H1 (cell line): ENCODE data around the gene PDCD6IP. TPM values are rescaled to one million over a fixed set of nuclear protein-coding genes. Genes with fewer than 3 reads are reported as not detected.

Experiments used
- CTCF ChIA-PET: fragments of 300-600 bp; sonication (Branson Sonifier 250); formaldehyde crosslinking; loops from one replicate; lab custom pipeline; 2021; ENCODE audit not compliant: partially characterized antibody; lab: Charles Lee
- POLR2A ChIA-PET: fragments of 300-600 bp; sonication (Branson Sonifier 250); formaldehyde crosslinking; loops from one replicate; lab custom pipeline; 2021; ENCODE audit warnings: inconsistent platforms; ENCODE audit not compliant: partially characterized antibody; lab: Charles Lee
- DNase-seq, 2 experiments: peaks; one replicate each; pipeline versions ENCODE4 v3.0.0 to v3.0.0-alpha.2; 2010 to 2022; ENCODE audit warnings: low spot score in 2 of 2, low read depth in 1 of 2, mixed read lengths in 1 of 2
- FAIRE-seq: peaks from 2 replicates; lab custom pipeline; 2011; peaks lifted over from hg19 to GRCh38; lab: Jason Lieb, UNC
- H2AFZ ChIP-seq: 2 replicates; pipeline ENCODE4 v1.8.1; 2012; ENCODE audit warnings: low read length, inconsistent platforms
- H2AK5ac ChIP-seq: 2 replicates; pipeline ENCODE4 v1.6.1; 2013; ENCODE audit warnings: low read depth, low read length
- H2BK120ac ChIP-seq: replicated peaks from 2 replicates; pipeline ENCODE3; 2013; ENCODE audit warnings: low read depth, low read length, inconsistent platforms
- H2BK12ac ChIP-seq: 2 replicates; pipeline ENCODE4 v1.6.1; 2013; ENCODE audit warnings: low read depth, low read length
- H2BK15ac ChIP-seq: 2 replicates; pipeline ENCODE4 v1.6.1; 2013; ENCODE audit warnings: low read length
- H2BK20ac ChIP-seq: 2 replicates; pipeline ENCODE4 v1.6.1; 2013; ENCODE audit warnings: low read length
- H2BK5ac ChIP-seq: 2 replicates; pipeline ENCODE4 v1.6.1; 2013; ENCODE audit warnings: low read depth, low read length
- H3K14ac ChIP-seq: 2 replicates; pipeline ENCODE4 v1.6.1; 2013; ENCODE audit warnings: inconsistent platforms; ENCODE audit not compliant: insufficient read length
- H3K18ac ChIP-seq: 2 replicates; pipeline ENCODE4 v1.6.1; 2013; ENCODE audit warnings: low read length; ENCODE audit errors: extremely low read depth
- H3K23ac ChIP-seq: 2 replicates; pipeline ENCODE4 v1.6.1; 2013; ENCODE audit warnings: inconsistent platforms; ENCODE audit not compliant: insufficient read length
- H3K23me2 ChIP-seq: 2 replicates; pipeline ENCODE4 v1.6.1; 2013; ENCODE audit warnings: low read depth, low read length
- H3K27ac ChIP-seq: 2 replicates; pipeline ENCODE4 v1.6.1; 2011; ENCODE audit warnings: low read depth, low read length, inconsistent platforms
- H3K27me3 ChIP-seq, 4 experiments: replicated peaks in 1 of 4; 1 replicate in 1 of 4; 2 replicates in 3 of 4; pipeline versions ENCODE4 v1.6.1 to v1.8.1; 2011 to 2013; ENCODE audit warnings: low read length in 3 of 4, mild to moderate bottlenecking in 3 of 4, inconsistent platforms in 2 of 4, mixed read lengths in 2 of 4, moderate library complexity in 1 of 4; ENCODE audit not compliant: control insufficient read depth in 3 of 4, insufficient read depth in 3 of 4; ENCODE audit errors: extremely low read depth in 1 of 4
- H3K36me3 ChIP-seq, 4 experiments: 2 replicates each; pipeline versions ENCODE4 v1.6.1 to v1.8.1; 2011 to 2013; ENCODE audit warnings: mild to moderate bottlenecking in 4 of 4, low read length in 3 of 4, moderate library complexity in 2 of 4, control low read depth in 1 of 4, inconsistent platforms in 1 of 4; ENCODE audit not compliant: insufficient read depth in 4 of 4, control insufficient read depth in 2 of 4
- H3K4ac ChIP-seq: replicated peaks from 2 replicates; pipeline ENCODE3; 2013; ENCODE audit warnings: low read length, low read depth, mixed read lengths, inconsistent platforms; ENCODE audit not compliant: insufficient read length
- H3K4me1 ChIP-seq, 4 experiments: replicated peaks in 1 of 4; 1 replicate in 1 of 4; 2 replicates in 3 of 4; pipeline versions ENCODE4 v1.6.1 to v1.8.1; 2011 to 2013; ENCODE audit warnings: low read length in 3 of 4, inconsistent platforms in 2 of 4, mixed read lengths in 1 of 4; ENCODE audit not compliant: insufficient read depth in 4 of 4, control insufficient read depth in 3 of 4
- H3K4me2 ChIP-seq, 2 experiments: 2 replicates each; pipeline versions ENCODE4 v1.6.1 to v1.8.1; 2011 to 2013; ENCODE audit warnings: low read depth in 2 of 2, low read length in 2 of 2, control low read depth in 1 of 2, inconsistent platforms in 1 of 2, mild to moderate bottlenecking in 1 of 2; ENCODE audit not compliant: insufficient read depth in 1 of 2
- H3K4me3 ChIP-seq, 4 experiments: fragments of 200-600, 300-600 bp in 1 of 4; sonication (generic), shearing (Covaris generic), sonication (Bioruptor Twin) in 1 of 4; 2 replicates each; pipeline versions ENCODE4 v1.5.1 to v1.8.1; 2011 to 2016; ENCODE audit warnings: low read length in 4 of 4, low read depth in 3 of 4, control low read depth in 2 of 4, inconsistent platforms in 2 of 4, mild to moderate bottlenecking in 2 of 4, mixed read lengths in 1 of 4, moderate library complexity in 1 of 4; ENCODE audit not compliant: insufficient read depth in 2 of 4; ENCODE audit errors: extremely low read depth in 1 of 4
- H3K56ac ChIP-seq: replicated peaks from 2 replicates; pipeline ENCODE3; 2013; ENCODE audit warnings: low read depth, mild to moderate bottlenecking, mixed read lengths, low read length, inconsistent platforms; ENCODE audit not compliant: insufficient read length
- H3K79me1 ChIP-seq: 2 replicates; pipeline ENCODE4 v1.6.1; 2013; ENCODE audit warnings: low read depth, low read length, control low read depth
- H3K79me2 ChIP-seq, 2 experiments: 2 replicates each; pipeline versions ENCODE4 v1.6.1 to v1.8.1; 2012 to 2013; ENCODE audit warnings: low read length in 2 of 2, mild to moderate bottlenecking in 2 of 2, inconsistent platforms in 1 of 2; ENCODE audit not compliant: insufficient read depth in 2 of 2, control insufficient read depth in 1 of 2
- H3K9ac ChIP-seq, 4 experiments: replicated peaks in 1 of 4; 1 replicate in 1 of 4; 2 replicates in 3 of 4; pipeline versions ENCODE4 v1.6.1 to v1.8.1; 2011 to 2013; ENCODE audit warnings: low read depth in 3 of 4, low read length in 3 of 4, control low read depth in 2 of 4, mild to moderate bottlenecking in 2 of 4, moderate library complexity in 2 of 4, inconsistent platforms in 1 of 4; ENCODE audit errors: extremely low read depth in 1 of 4
- H3K9me3 ChIP-seq, 2 experiments: 2 replicates each; pipeline versions ENCODE4 v1.6.1 to v1.8.1; 2012 to 2013; ENCODE audit warnings: mild to moderate bottlenecking in 2 of 2, moderate library complexity in 2 of 2, control low read depth in 1 of 2, inconsistent platforms in 1 of 2, low read depth in 1 of 2, low read length in 1 of 2, mixed read lengths in 1 of 2; ENCODE audit not compliant: insufficient read depth in 2 of 2
- H4K20me1 ChIP-seq, 2 experiments: replicated peaks in 1 of 2; 2 replicates each; pipeline versions ENCODE3 to v1.8.1; 2011 to 2013; ENCODE audit warnings: inconsistent platforms in 2 of 2, low read length in 2 of 2, mild to moderate bottlenecking in 1 of 2; ENCODE audit not compliant: insufficient read depth in 2 of 2, control insufficient read depth in 1 of 2
- H4K5ac ChIP-seq: 2 replicates; pipeline ENCODE4 v1.6.1; 2013; ENCODE audit warnings: low read length, low read depth, mixed read lengths, inconsistent platforms; ENCODE audit not compliant: insufficient read length
- H4K8ac ChIP-seq: 2 replicates; pipeline ENCODE4 v1.8.0; 2013; ENCODE audit warnings: mild to moderate bottlenecking, moderate library complexity, low read length, inconsistent platforms; ENCODE audit not compliant: insufficient read depth; ENCODE audit errors: extremely low read depth
- H4K91ac ChIP-seq: replicated peaks from 2 replicates; pipeline ENCODE3; 2013; ENCODE audit warnings: low read length, mixed read lengths, inconsistent platforms; ENCODE audit not compliant: insufficient read length
- CBX5 ChIP-seq: fragments of 300-800, 300-1000 bp; sonication (generic); IDR thresholded peaks from 2 replicates; pipeline ENCODE4 v1.7.1; 2016; ENCODE audit warnings: antibody characterized with exemption, low read length, low read depth
- CTCF ChIP-seq, 3 experiments: IDR thresholded peaks; 1 replicate in 2 of 3; 2 replicates in 1 of 3; pipeline versions ENCODE4 v1.5.1 to v1.6.1; 2011; ENCODE audit warnings: low read length in 3 of 3, mild to moderate bottlenecking in 3 of 3, inconsistent platforms in 2 of 3, low read depth in 1 of 3, moderate library complexity in 1 of 3; ENCODE audit not compliant: insufficient read depth in 1 of 3; ENCODE audit errors: control extremely low read depth in 1 of 3
- HDAC2 ChIP-seq, 2 experiments: fragments of 300-600 bp in 1 of 2; sonication (generic) in 1 of 2; IDR thresholded peaks; 2 replicates each; pipeline ENCODE4 v1.6.1; 2011 to 2012; ENCODE audit warnings: low read depth in 2 of 2, low read length in 2 of 2, mild to moderate bottlenecking in 2 of 2, moderate library complexity in 2 of 2, borderline replicate concordance in 1 of 2, inconsistent platforms in 1 of 2
- JUN ChIP-seq: IDR thresholded peaks from 2 replicates; pipeline ENCODE4 v1.6.1; 2011; ENCODE audit warnings: low read depth, mild to moderate bottlenecking, improper control_type of control experiment, low read length
- NRF1 ChIP-seq: IDR thresholded peaks from 2 replicates; pipeline ENCODE4 v1.6.1; 2011; ENCODE audit warnings: mild to moderate bottlenecking, low read depth, low read length, improper control_type of control experiment
- PHF8 ChIP-seq: fragments of 200-600 bp; sonication (generic); conservative IDR thresholded peaks from 2 replicates; pipeline ENCODE4 v1.7.1; 2012; ENCODE audit warnings: low read depth, mild to moderate bottlenecking, inconsistent platforms, low read length, moderate library complexity
- POU5F1 ChIP-seq: IDR thresholded peaks from 2 replicates; pipeline ENCODE4 v1.6.1; 2011; ENCODE audit warnings: low read depth, mild to moderate bottlenecking, low read length, moderate library complexity
- SIX5 ChIP-seq: IDR thresholded peaks from 2 replicates; pipeline ENCODE4 v1.6.1; 2011; ENCODE audit warnings: mild to moderate bottlenecking, low read depth, low read length
- TEAD4 ChIP-seq: IDR thresholded peaks from 2 replicates; pipeline ENCODE4 v1.6.1; 2012; ENCODE audit warnings: low read depth, low read length, inconsistent platforms, mixed read lengths
- polyA plus RNA-seq, 7 experiments: library from polyadenylated mRNA; depleted of rRNA in 3 of 7; stranded (reverse) in 5 of 7; unstranded in 2 of 7; fragments of >200 nt in 5 of 7; fragments of 200-250 nt in 2 of 7; gene quantifications; 1 replicate in 5 of 7; 2 replicates in 1 of 7; 4 replicates in 1 of 7; pipeline versions ENCODE4 v1.2.1 to v1.2.3, GENCODE V29; 2011 to 2013; ENCODE audit warnings: missing spikeins in 2 of 7, mixed read lengths in 2 of 7
- total RNA-seq: library from RNA; stranded (reverse); fragmentation: NEBNext Ultra II Directional; extraction: Animal tissue kit (Norgen Biotek cat#: 25700); gene quantifications from 2 replicates; pipeline ENCODE4 v1.2.1, GENCODE V29; 2021
- TF ChIP-seq, protein P1 (sequence below): IDR thresholded peaks from 2 replicates; pipeline ENCODE4 v1.6.1; 2011; ENCODE audit warnings: low read depth, mild to moderate bottlenecking, low read length; ENCODE audit not compliant: insufficient read depth
- TF ChIP-seq, protein P2 (sequence below): IDR thresholded peaks from 2 replicates; pipeline ENCODE4 v1.6.1; 2012; ENCODE audit warnings: inconsistent platforms

Gene PDCD6IP
- total and polyA plus RNA-seq, 2 of the 8 experiments (the other 6 are each of a cell fraction or from before 2014, with no cell fraction given), result 61.7 to 155 TPM

- H4K20me1 ChIP-seq, result no peaks in the 10 kb centered on the region
- no peak overlapping the region for H4K5ac ChIP-seq
- H4K8ac ChIP-seq, result no peak overlapping the region
- H3K56ac ChIP-seq, result no peak overlapping the region
- H3K4me1 ChIP-seq, result no peaks in the 10 kb centered on the region
- no peak overlapping the region for H2AK5ac ChIP-seq
- H2BK20ac ChIP-seq, result no peak overlapping the region
- no peak overlapping the region for H2BK15ac ChIP-seq
- no peak overlapping the region for H3K4ac ChIP-seq
- H3K9me3 ChIP-seq, result peaks cover 21 to 28% of the 10 kb centered on the region in 2 experiments
- H3K79me2 ChIP-seq, result no peaks in the 10 kb centered on the region
- H3K27ac ChIP-seq, result no peak overlapping the region
- H2BK5ac ChIP-seq, result no peak overlapping the region
- H3K27me3 ChIP-seq, result no peaks in the 10 kb centered on the region
- no peak overlapping the region for H2BK12ac ChIP-seq
- POLR2A ChIA-PET, result no interaction called here
- DNase-seq (no peak), FAIRE-seq (no peak)
- no peak overlapping the region for H3K14ac ChIP-seq
- no peaks in the 10 kb centered on the region; a peak in 1 of 8 replicates for H3K36me3 ChIP-seq
- no peak overlapping the region for H3K4me3 ChIP-seq
- H3K4me2 ChIP-seq, result no peak overlapping the region
- H2BK120ac ChIP-seq, result no peak overlapping the region
- no peak overlapping the region for H3K18ac ChIP-seq
- CTCF ChIA-PET, result no interaction called here
- no peak overlapping the region for H2AFZ ChIP-seq
- no peak overlapping the region for H3K9ac ChIP-seq
- H4K91ac ChIP-seq, result no peak overlapping the region
- no peaks in the 10 kb centered on the region for H3K23me2 ChIP-seq
- H3K23ac ChIP-seq, result no peak overlapping the region
- H3K79me1 ChIP-seq, result no peaks in the 10 kb centered on the region
- TF ChIP-seq TEAD4, result no peak
- no peak for TF ChIP-seq SIX5
- TF ChIP-seq JUN, result no peak
- TF ChIP-seq, protein P1, sequence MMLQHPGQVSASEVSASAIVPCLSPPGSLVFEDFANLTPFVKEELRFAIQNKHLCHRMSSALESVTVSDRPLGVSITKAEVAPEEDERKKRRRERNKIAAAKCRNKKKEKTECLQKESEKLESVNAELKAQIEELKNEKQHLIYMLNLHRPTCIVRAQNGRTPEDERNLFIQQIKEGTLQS, result no peak
- no peak for TF ChIP-seq PHF8
- no peak for TF ChIP-seq CBX5
- no peak for TF ChIP-seq NRF1
- no peak for TF ChIP-seq CTCF (IDR thresholded peaks at IDR 0.05; ENCODE audit: control extremely low read depth in 1 of 3, insufficient read depth in 1 of 3, low read depth in 1 of 3, low read length in 3 of 3)
- TF ChIP-seq, protein P2, sequence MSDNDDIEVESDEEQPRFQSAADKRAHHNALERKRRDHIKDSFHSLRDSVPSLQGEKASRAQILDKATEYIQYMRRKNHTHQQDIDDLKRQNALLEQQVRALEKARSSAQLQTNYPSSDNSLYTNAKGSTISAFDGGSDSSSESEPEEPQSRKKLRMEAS, result no peak
- TF ChIP-seq HDAC2 (IDR thresholded peaks at IDR 0.05; ENCODE audit: borderline replicate concordance in 1 of 2, low read depth in 2 of 2, low read length in 2 of 2), result no peak
- TF ChIP-seq POU5F1, result no peak
Measured at GRCh38 chr3:33758281-33758680, 40.1 kb upstream of the PDCD6IP start.
